Activated CD4-positive, CD25-positive, alpha-beta regulatory T cell (primary cell): ENCODE data around the gene DARS2.
"Not testable (repeated sequence)": the region's sequence is repeated elsewhere in the genome, so short reads cannot be mapped to it uniquely, and the experiment has no call there.

Source experiments
- DNase-seq, 4 experiments: peaks; one replicate each; lab custom pipeline; 2025; lab: John Stamatoyannopoulos, UW

The DARS2 gene

DNA sequence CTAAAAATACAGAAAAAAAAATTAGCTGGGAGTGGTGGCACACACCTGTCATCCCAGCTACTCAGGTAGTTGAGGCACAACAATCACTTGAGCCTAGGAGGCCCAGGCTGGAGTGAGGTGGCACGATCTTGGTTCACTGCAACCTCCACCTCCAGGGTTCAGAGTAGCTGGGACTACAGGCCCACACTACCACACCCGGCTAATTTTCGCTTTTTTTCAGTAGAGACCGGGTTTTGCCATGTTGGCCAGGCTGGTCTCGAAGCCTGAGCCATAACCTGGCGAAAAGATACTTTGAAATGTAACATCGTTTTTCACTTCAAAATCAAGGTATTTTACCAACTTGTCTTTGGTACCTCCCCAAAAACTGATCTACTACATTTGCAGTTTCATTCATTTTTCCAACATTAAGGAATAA lies 37.3 kb downstream of the DARS2 start:
- DNase-seq, result no peak

DNA sequence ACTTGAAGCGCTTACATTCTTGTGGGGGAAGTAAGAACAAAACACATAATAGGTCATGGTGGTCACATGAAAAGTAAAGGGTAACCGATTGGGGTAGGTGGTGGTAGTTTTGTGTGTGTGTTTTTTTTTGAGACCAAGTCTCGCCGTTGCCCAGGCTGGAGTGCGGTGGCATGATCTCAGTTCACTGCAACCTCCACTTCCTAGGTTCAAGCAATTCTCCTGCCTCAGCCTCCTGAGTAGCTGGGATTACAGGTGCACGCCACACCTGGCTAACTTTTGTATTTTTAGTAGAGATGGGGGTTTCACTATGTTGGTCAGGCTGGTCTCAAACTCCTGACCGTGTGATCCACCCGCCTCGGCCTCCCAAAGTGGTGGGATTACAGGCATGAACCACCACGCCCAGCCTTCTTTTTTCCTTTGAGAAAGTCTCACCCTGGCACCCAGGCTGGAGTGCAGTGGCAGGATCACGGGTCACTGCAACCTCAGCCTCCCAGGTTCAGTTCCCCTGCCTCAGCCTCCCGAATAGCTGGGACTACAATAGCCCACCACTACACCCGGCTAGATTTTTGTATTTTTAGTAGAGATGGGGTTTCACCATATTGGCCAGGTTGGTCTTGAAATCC lies 37.8 kb downstream of the DARS2 start:
- DNase-seq, result not testable (repeated sequence)

DNA sequence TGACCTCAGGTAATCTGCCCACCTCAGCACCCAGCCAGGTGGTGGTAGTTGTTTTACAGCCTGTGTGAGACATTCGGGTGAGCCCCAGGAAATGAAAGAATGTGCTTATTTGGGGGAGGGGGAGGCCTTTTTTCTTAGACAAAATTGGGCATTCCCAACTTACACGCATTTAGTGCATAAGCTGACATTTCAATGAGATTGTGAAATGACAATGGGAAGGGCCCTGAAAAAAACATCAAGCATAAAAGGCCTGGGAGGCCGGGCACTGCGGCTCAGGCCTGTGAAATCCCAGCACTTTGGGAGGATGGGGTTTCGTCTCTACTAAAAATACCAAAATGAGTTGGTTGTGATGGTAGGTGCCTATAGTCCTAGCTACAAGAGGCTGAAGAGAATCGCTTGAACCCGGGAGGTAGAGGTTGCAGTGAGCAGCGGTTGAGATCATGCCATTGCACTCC lies 38.3 kb downstream of the DARS2 start:
- DNase-seq, result no peak

DNA sequence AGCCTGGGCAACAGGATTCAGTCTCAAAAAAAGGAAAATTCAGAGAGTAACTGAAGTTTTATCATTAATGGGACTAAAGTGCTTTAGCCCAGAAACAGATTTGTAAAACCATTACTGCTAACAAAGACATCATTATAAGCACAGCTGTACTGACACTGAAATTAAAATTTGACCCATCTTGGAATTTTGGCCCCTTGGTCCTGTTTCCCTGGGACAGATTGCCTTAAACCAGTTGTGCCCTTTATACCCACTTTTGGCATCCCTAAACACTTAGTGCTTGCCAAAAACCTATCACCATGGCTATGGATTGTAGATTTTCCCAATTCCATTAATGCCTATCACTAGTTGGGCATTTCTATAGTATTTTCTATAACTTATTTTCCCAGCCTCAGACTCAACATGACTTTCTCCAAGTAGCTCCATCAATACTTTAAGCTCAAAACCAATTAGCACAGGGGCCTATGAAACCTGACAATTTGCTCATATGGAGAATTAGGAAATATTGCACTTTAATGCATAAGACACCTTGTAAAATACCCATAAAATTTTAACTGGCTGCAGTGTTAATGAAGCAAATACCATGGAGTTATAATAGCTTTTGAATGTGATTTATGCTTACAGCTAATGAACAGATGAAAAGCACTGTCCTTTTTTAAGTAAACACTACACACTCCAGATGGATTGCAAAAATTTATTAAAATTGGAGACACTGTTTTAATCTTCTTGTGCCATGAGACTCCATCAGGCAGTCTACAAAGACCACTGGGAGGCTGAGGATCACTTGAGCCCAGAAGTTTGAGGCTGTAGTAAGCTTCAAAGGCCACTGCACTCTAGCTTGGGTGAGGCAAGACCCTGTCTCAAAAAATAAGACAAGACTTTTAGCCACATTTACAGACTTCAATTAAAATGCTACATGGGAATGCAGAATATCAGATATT lies 39.0 kb downstream of the DARS2 start:
- no peak for DNase-seq

DNA sequence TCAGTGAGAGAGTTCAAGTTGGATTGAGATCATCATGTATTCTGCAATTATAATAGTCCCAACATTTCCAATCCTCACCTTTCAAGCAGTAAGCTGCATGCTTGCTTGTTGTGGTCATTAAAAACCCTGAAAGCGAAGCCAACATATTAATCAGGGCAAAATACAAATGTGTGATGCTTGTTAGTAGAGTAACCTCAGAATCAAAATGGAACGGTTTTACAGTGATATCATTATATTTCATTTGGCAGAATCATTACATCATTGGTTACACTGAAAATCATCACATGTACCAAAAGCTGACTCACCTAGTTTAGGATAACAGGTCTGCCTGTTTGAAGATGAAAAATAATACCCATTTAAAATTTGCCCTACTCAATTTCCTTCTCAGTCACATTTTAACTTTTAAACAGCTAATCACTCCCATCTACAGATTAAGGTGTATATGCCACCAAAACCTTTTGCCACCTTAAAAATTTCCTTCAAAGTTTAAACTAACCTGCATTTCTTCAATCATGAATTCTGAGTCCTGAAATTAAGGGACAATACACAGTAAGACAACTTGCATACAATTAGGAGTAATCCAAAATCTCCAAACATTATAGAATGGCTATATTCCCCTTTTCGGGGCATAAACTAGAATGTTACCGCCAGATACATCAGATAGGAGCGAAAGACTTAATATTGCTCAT lies 39.9 kb downstream of the DARS2 start:
- DNase-seq, result no peak

DNA sequence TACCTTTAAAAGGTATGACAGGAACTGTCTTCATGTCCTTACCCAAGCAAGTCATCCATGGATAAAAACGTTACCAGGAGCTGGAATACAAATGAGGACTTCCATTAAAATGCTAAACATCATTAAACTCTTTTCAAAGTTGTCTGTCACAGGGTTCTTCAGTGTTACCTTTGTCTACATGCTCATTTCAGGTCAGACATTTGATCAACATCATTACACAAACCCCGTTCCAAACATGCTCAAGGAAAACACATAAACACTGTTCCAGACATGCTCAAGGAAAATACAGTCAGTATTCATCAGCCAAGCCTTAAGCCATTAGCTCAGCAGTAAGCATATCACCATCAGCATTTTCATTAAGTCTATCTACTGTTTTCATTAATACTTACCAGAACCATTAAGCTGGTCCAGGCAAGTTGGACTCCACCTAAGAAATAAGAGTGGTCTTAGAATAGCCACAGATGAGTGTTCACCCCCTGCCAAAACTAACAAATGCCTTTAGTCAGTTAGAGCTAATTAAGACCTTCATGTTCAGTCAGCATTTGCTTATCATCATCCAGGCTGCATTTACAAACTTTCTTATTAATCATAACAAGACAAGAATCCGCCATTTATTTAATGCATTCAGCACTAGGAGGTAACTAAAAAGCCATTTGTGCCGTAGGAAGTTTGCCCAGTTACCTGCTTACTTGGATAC lies 41.1 kb downstream of the DARS2 start:
- DNase-seq, result no peak

DNA sequence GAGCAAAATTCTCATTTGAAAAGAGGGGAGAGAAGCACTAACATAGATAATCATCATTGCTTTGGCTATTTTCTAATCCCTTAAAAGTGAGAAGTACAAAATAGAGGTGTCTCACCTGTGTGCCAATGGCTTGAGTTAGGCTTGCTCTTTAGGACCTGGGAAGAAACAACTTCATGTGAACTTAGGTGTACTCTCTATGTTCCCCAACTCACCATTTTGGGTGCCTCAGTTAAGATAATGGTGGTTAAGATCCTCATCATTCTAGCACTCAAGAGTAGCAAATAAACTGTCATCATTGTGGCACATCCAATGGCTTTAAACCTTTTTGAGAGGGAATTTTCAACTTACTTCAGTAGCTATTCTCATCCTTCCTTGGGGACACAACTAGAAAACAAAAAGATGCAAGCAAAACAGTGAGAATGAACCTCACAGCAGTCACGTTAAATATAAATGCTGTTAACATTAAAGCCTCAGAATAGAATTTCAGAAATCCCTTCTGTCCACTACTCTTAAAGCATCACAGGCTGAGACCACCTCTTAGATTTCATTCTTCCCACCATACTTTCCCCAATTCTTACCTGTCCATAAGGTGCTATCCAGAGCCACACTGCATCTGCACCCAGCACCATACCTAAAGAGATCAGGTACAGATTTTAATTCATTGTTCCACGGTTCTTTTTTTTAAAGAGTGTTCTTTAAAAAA lies 42.1 kb downstream of the DARS2 start:
- DNase-seq, result no peak

DNA sequence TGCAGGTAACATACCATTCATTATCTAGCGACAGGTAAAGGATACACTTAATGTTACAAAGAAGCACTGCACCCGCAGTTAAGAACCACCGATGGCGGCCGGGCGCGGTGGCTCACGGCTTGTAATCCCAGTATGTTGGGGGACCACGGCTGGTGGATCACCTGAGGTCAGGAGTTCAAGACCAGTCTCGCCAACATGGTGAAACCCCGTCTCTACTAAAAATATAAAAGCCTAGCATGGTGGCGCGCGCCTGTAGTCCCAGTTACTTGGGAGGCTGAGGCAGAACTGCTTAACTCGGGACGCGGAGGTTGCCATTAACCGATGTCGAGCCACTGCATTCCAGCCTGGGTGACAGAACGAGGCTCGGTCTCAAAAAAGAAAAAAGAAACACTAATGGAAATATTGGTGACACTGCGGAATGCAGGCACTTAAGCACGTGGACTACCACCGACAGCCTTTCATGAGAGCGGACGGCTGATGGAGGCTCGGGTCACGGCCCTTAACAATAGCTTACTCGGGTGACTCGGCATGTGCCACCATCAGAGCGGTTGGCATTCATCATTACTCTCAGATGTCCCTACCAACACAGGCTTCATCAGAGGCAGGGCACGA lies 42.8 kb downstream of the DARS2 start:
- DNase-seq, result peak in 2 of 4 experiments; percentile 41 to 42

DNA sequence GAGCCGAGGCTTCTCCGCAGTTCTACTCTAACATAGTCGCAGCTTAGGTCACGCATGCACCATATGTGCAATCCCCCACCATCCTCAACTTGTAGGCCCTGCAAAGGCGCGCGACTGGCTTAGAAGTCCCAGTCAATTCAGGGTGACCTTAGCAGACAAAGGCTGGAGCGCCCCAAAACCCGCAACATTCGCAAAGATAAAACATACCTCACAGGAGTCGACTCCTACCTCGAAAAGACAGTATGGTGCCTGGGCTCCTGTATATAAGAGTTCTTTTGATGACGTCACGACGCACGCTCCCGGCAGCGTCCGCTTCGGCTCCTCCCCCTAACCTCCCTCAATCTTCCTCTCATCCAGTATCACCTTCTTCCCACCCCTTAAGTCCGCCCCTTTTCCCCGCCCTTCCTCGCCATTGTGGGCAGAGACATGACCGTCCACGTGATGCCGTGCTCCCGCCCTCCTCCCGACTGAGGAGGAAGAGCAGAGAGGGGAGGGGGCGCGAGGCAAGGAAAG lies 43.3 kb downstream of the DARS2 start, which contains the start of gene GAS5:
GAS5 (minus strand) TSS at position 237 of the 513 bp plus-strand sequence.
- DNase-seq, result peak; percentile 91 to 98 (median 94)

DNA sequence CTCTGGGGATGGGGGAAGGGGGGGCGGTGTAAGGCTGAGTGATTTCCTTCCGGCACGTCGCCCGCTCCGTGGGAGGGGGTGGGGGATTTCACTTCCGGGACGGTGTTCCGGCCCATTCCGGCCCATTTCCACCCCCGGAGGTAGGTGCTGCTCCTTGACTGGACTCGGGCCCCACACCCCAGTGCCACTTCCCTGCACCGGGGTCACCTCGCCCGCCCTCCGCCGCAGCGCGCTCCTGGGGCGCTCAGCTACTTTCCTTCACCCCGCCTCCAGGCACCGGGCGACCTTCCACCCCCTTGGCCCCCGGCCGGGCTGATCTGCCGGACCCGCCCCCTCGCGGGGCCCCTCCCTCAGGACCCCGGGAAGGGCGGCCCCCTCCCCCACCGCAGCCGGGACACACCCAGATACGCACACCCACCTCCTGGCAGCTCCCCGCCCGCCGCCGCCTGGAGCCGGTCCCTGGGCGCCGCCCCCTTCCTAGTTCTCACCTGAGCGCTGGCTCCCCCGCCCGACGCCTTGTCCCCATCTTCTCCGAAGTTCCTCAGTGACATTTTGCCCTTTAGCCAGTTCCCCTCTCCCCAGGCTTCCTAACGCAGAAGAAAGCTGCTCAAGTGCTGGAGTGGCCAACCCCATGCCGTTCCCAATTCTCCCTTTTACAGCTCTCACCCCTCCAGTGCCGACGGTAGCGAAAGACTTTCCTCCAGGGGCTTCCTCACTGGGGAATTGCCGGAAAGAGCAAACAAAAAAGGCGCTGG lies 44.0 kb downstream of the DARS2 start, which contains the start of gene ZBTB37:
ZBTB37 (plus strand) TSS at position 115 of the 755 bp plus-strand sequence. CDS start 1,846 bp downstream, outside the sequence.
- peak; percentile 81 to 91 (median 88) for DNase-seq

DNA sequence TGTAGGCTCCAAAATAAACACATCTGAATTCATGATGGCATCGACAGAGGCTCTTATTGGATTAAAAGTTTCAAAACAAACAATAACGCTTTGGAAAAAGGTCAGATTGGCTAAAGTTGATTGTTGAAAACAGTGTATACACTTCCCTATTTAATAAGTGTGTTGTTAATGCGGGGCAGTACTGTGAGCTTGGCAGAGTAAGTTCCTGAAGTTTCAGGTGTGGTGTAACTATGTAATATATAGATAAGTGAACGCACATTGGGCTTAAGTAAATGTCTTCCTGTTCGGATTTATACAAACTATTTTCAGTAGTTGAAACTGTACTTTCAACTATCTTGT lies 44.5 kb downstream of the DARS2 start:
- DNase-seq, result no peak

DNA sequence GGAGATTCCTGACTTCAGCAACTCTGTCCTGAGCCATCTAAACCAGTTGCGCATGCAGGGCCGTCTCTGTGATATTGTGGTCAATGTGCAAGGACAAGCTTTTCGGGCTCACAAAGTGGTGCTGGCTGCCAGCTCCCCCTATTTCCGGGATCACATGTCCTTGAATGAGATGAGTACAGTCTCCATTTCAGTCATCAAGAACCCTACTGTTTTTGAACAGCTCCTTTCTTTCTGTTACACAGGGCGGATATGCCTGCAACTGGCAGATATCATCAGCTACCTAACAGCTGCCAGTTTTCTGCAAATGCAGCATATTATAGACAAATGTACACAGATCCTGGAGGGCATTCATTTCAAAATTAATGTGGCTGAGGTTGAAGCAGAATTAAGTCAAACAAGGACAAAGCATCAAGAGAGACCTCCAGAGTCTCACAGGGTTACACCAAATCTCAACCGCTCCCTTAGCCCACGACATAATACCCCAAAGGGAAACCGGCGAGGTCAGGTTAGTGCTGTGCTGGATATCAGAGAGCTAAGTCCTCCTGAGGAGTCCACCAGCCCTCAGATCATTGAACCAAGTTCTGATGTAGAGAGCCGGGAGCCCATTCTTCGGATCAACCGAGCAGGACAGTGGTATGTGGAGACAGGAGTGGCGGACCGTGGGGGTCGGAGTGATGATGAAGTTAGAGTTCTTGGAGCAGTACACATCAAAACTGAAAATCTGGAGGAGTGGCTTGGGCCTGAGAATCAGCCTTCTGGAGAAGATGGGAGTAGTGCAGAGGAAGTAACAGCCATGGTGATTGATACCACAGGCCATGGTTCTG lies 46.0 kb downstream of the DARS2 start:
- no peak for DNase-seq

DNA sequence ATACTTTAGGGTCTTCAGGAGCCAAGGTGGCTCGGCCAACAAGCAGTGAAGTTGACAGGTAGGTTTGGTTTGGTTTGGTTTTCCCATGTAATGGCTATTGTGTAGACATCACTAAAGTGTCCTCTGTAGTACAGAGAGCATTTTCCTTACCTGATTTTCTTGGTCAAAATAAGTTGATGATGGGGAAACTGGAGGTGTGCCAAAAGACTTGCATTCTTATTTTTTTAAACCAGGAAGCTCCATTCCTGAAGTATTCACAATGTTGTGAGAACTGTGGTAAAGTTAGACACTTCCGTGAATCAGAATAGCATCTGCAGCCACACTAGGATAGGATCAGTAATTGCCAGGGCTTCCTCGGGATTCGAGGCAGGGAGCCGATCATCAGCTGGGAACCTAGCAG lies 46.6 kb downstream of the DARS2 start:
- no peak for DNase-seq

DNA sequence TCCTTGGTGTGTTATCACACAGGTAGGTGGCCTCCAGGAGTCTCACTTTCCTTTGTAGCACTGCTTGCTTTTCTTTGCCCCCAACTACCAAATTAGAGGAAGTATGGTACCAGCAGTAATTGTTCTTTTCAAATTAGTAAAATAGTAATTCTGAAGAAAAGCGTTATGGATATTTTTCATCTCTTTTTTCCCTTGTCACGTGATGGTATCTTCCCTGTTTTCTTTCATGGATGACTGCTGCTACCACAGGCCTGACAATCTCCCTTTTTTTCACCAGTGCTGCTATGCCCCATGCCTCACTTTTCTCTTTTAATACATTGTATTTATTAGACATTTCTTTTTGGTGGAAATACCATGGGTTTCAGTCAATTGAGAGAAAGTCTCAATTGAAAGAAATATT lies 47.0 kb downstream of the DARS2 start:
- DNase-seq, result no peak

DNA sequence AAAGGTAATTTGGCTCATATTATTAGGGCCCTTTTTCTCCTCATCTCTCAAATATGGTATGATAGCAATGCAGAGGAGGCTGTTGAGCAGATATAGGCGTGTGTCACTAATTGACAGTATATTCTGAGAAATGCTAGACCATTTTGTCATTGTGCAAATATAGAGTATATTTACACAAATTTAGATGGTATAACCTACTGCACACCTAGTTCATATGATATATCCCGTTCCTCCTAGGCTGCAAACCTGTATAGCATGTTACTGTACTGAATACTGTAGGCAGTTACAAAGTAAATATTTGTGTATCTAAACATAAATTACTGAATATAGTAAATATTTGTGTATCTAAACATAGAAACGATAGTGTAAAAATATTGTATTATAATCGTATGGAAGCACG lies 52.3 kb downstream of the DARS2 start:
- DNase-seq, result no peak

DNA sequence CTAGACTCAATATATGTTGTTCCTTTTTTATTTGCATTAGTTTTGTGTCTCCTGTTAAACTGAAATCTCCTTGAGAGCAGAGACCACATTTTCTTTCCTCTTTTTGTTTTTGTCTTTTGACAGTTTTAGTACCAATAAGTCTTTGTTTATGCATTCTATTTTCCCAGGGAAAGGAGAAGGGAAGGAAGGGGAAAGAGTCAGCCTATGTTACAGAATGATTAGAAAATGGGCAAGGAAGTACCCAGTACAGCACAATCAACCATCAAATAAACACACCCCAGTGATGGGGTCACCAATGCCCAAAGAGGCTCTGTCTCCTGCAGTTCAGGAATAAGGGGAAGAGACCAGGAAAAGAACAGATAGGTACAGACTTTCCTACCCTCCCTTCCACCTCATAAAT lies 53.8 kb downstream of the DARS2 start:
- no peak for DNase-seq

DNA sequence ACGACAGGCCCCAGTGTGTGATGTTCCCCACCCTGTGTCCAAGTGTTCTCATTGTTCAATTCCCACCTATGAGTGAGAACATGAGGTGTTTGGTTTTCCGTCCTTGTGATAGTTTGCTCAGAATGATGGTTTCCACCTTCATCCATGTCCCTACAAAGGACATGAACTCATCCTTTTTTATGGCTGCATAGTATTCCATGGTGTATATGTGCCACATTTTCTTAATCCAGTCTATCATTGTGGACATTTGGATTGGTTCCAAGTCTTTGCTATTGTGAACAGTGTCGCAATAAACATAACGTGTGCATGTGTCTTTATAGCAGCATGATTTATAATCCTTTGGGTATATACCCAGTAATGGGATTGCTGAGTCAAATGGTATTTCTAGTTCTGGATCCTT lies 56.6 kb downstream of the DARS2 start:
- DNase-seq, result not testable (repeated sequence)

DNA sequence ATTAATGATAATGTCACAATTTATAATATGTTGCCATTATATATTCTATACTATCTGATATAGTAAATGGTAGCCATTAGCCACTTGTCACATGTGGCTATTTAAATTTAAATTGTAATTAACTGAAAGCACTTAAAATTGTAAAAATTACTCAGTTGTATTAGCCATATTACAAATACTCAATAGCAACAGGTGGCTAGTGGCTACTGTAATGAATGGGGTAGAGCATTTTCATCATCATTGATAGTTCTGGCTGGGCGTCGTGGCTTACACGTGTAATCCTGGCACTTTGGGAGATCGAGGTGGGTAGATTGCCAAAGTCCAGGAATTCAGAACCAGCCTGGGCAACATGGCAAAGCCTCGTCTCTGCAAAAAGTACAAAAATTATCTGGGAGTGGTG lies 60.2 kb downstream of the DARS2 start:
- DNase-seq, result no peak
